GM23248 (cell line): Measurements from ENCODE around the gene RAMP1. TPM values are rescaled to one million over a fixed set of nuclear protein-coding genes. Genes with fewer than 3 reads are reported as not detected.
A peak's percentile ranks its signal among the peaks of the same experiment; 100 is the strongest.

ENCODE experiments used
- DNase-seq: peaks from one replicate; pipeline ENCODE4 v3.0.0-alpha.2; 2015
- H2AFZ ChIP-seq: fragments of 200-600 bp; sonication (generic); 2 replicates; pipeline ENCODE4 v1.6.1; 2016; ENCODE audit warnings: antibody characterized with exemption
- H3F3A ChIP-seq: fragments of 200-600 bp; sonication (generic); 2 replicates; pipeline ENCODE4 v1.6.1; 2016; ENCODE audit warnings: mild to moderate bottlenecking, antibody characterized with exemption, mixed run types; ENCODE audit not compliant: insufficient read depth
- H3K27ac ChIP-seq: fragments of 200-600 bp; sonication (generic); 2 replicates; pipeline ENCODE4 v1.5.1; 2016; ENCODE audit warnings: mild to moderate bottlenecking
- H3K27me3 ChIP-seq: fragments of 200-600 bp; sonication (generic); replicated peaks from 2 replicates; pipeline ENCODE4 v1.6.1; 2016; ENCODE audit warnings: mild to moderate bottlenecking; ENCODE audit not compliant: insufficient read depth
- H3K36me3 ChIP-seq: fragments of 200-600 bp; sonication (generic); 2 replicates; pipeline ENCODE4 v1.6.1; 2016; ENCODE audit warnings: low read depth, mild to moderate bottlenecking
- H3K4me1 ChIP-seq: fragments of 200-600 bp; sonication (generic); 2 replicates; pipeline ENCODE4 v1.6.1; 2016; ENCODE audit warnings: mild to moderate bottlenecking; ENCODE audit not compliant: insufficient read depth
- H3K4me2 ChIP-seq: fragments of 200-600 bp; sonication (generic); one replicate; pipeline ENCODE4 v1.6.1; 2016; ENCODE audit warnings: mild to moderate bottlenecking; ENCODE audit not compliant: unreplicated experiment
- H3K4me3 ChIP-seq: fragments of 200-600 bp; sonication (generic); 2 replicates; pipeline ENCODE4 v1.5.1; 2016; ENCODE audit warnings: mild to moderate bottlenecking
- H3K79me2 ChIP-seq: fragments of 200-600 bp; sonication (generic); 2 replicates; pipeline ENCODE4 v1.6.1; 2016; ENCODE audit warnings: mild to moderate bottlenecking; ENCODE audit not compliant: insufficient read depth
- H3K9ac ChIP-seq: fragments of 200-600 bp; sonication (generic); 2 replicates; pipeline ENCODE4 v1.6.1; 2016; ENCODE audit warnings: mild to moderate bottlenecking
- H3K9me2 ChIP-seq: fragments of 200-600 bp; sonication (generic); 2 replicates; pipeline ENCODE4 v1.6.1; 2016; ENCODE audit warnings: mixed run types, mild to moderate bottlenecking, moderate library complexity; ENCODE audit not compliant: insufficient read depth
- H3K9me3 ChIP-seq: fragments of 200-600 bp; sonication (generic); one replicate; pipeline ENCODE4 v1.6.1; 2017; ENCODE audit warnings: low read depth
- H4K20me1 ChIP-seq: fragments of 200-600 bp; sonication (generic); 2 replicates; pipeline ENCODE4 v1.6.0; 2016; ENCODE audit not compliant: insufficient read depth
- EZH2 ChIP-seq: fragments of 200-600 bp; sonication (generic); IDR thresholded peaks from 2 replicates; pipeline ENCODE4 v1.6.1; 2018; ENCODE audit warnings: antibody characterized with exemption, mild to moderate bottlenecking; ENCODE audit not compliant: insufficient read depth, poor library complexity, severe bottlenecking
- EZH2phosphoT487 ChIP-seq: fragments of 200-600 bp; sonication (generic); IDR thresholded peaks from 2 replicates; pipeline ENCODE4 v1.6.1; 2018; ENCODE audit warnings: antibody characterized with exemption, moderate library complexity, mild to moderate bottlenecking, low read depth; ENCODE audit not compliant: insufficient read depth
- WGBS, 2 experiments: methylation state at CpG; one replicate each; pipeline ENCODE4 v1.1.6; 2015 to 2017; ENCODE audit warnings: low lambda C conversion rate in 2 of 2, low coverage in 1 of 2; ENCODE audit errors: missing lambda C conversion rate in 2 of 2; 5-methylcytosine and 5-hydroxymethylcytosine counted together
- in situ Hi-C: fragments of 300-500 bp; cut with MboI; formaldehyde crosslinking; loops from 2 replicates; pipeline ENCODE4 v1.15.0; 2020
- polyA plus RNA-seq: library from polyadenylated mRNA; unstranded; fragments of >200 nt; fragmentation: Nextera tagmentation; extraction: Ambion mirVana; gene quantifications from 2 replicates; pipeline ENCODE4 v1.2.1, GENCODE V29; 2016
- total RNA-seq: library from RNA; depleted of rRNA; stranded (reverse); fragments of >200 nt; shearing (Covaris generic); gene quantifications from 2 replicates; pipeline ENCODE4 v1.2.3, GENCODE V29; 2014

The RAMP1 gene
- total and polyA plus RNA-seq, 2 experiments from 2014 or later = 4.1 to 11.1 TPM

GRCh38 chr2:237873421-237873831, 14.0 kb downstream of the RAMP1 start:
- H4K20me1 ChIP-seq = no peaks in the 10 kb centered on the region
- in situ Hi-C loops = no loop called here
- no peaks in the 10 kb centered on the region for H3K79me2 ChIP-seq
- no peaks in the 10 kb centered on the region; the same call in 1 of the 2 replicates for H3F3A ChIP-seq
- H3K9me3 ChIP-seq = no peaks in the 10 kb centered on the region
- H3K9ac ChIP-seq = no peak overlapping the region
- TF ChIP-seq EZH2phosphoT487 (no peak), EZH2 (no peak)
- H3K36me3 ChIP-seq = no peaks in the 10 kb centered on the region
- H3K9me2 ChIP-seq = no peaks in the 10 kb centered on the region
- 89% methylated on average over 11 of the region's 11 CpGs for WGBS, 2 experiments
- H3K27me3 ChIP-seq = no peaks in the 10 kb centered on the region
- H3K4me2 ChIP-seq = no peak overlapping the region
- no peak overlapping the region for H2AFZ ChIP-seq
- no peak overlapping the region for H3K27ac ChIP-seq
- H3K4me3 ChIP-seq = no peak overlapping the region
- no peak for DNase-seq
- H3K4me1 ChIP-seq = peaks cover 15% of the 10 kb centered on the region

DNA sequence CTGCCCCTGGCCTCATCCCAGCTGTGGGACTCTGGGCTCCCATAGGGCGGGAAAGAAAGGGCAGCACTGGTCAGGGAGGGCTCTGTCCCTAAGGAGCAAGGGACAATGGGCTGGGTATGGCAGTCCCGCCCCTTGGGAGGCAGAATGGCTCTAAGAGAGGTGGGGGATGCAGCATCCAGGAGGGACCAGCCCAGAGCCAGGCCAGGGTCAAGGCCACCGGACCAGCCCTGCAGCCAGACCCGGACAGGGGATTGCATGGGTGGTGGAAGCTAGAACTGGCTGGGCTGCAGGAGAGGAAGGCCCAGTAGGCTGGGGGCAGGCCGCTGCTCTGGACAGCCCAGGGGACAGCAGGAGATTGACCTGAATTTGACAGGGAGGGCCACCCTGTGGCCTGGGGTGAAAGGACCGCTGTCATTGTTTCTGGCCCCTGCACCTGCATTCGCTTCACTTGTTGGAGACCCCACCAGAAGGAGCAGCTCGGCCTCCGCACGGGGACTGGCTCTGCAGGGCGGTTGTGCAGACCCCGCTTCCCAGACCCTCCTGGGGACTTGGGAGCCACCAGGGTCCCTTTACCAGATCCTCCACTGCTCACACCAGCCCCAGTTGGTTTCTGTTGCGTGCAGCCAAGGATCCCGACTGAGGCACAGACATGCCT, 14.6 kb downstream of the RAMP1 start:
- 0 out of 2 replicates have a peak overlapping the region, but pooled peaks have one; percentile 59 for H2AFZ ChIP-seq
- in situ Hi-C loops = no loop called here
- H3K9me3 ChIP-seq = no peaks in the 10 kb centered on the region
- DNase-seq = no peak
- H3K27ac ChIP-seq = peak overlapping the region; percentile 46
- peaks cover 20% of the 10 kb centered on the region for H3K4me1 ChIP-seq
- H3K36me3 ChIP-seq = no peaks in the 10 kb centered on the region
- no peaks in the 10 kb centered on the region for H3K9me2 ChIP-seq
- no peak for TF ChIP-seq EZH2phosphoT487
- TF ChIP-seq EZH2 = no peak
- H3K79me2 ChIP-seq = no peaks in the 10 kb centered on the region
- peak overlapping the region; percentile 79 for H3K4me2 ChIP-seq
- H4K20me1 ChIP-seq = no peaks in the 10 kb centered on the region
- WGBS, 2 experiments = 96 to 97% methylated on average over 14 of the region's 14 CpGs
- H3K27me3 ChIP-seq = no peaks in the 10 kb centered on the region
- no peak overlapping the region for H3K9ac ChIP-seq
- H3F3A ChIP-seq = no peaks in the 10 kb centered on the region; the same call in 1 of the 2 replicates
- H3K4me3 ChIP-seq = no peak overlapping the region

- WGBS, 2 experiments = 42 to 46% methylated on average over 7 of the region's 7 CpGs
- TF ChIP-seq EZH2 = no peak
- TF ChIP-seq EZH2phosphoT487 = no peak
- Histone ChIP-seq H3K9ac (peak overlapping the region; percentile 19; the same call in 1 of the 2 replicates), H3K27me3 (no peaks in the 10 kb centered on the region), H3K4me2 (peak overlapping the region; percentile 79), H3F3A (no peaks in the 10 kb centered on the region; the same call in 1 of the 2 replicates), H3K4me1 (peaks cover 21% of the 10 kb centered on the region), H4K20me1 (no peaks in the 10 kb centered on the region), H3K4me3 (peak overlapping the region; percentile 44; the same call in 1 of the 2 replicates), H3K79me2 (no peaks in the 10 kb centered on the region), H3K9me2 (no peaks in the 10 kb centered on the region), H3K27ac (peak overlapping the region; percentile 46), H3K36me3 (no peaks in the 10 kb centered on the region), H3K9me3 (no peaks in the 10 kb centered on the region), H2AFZ (peak overlapping the region; percentile 59; the same call in 1 of the 2 replicates)
- peak; percentile 96 for DNase-seq
- in situ Hi-C loops = no loop called here
These were observed 15.2 kb downstream of the RAMP1 start for GRCh38 chr2:237874585-237875161.

DNA sequence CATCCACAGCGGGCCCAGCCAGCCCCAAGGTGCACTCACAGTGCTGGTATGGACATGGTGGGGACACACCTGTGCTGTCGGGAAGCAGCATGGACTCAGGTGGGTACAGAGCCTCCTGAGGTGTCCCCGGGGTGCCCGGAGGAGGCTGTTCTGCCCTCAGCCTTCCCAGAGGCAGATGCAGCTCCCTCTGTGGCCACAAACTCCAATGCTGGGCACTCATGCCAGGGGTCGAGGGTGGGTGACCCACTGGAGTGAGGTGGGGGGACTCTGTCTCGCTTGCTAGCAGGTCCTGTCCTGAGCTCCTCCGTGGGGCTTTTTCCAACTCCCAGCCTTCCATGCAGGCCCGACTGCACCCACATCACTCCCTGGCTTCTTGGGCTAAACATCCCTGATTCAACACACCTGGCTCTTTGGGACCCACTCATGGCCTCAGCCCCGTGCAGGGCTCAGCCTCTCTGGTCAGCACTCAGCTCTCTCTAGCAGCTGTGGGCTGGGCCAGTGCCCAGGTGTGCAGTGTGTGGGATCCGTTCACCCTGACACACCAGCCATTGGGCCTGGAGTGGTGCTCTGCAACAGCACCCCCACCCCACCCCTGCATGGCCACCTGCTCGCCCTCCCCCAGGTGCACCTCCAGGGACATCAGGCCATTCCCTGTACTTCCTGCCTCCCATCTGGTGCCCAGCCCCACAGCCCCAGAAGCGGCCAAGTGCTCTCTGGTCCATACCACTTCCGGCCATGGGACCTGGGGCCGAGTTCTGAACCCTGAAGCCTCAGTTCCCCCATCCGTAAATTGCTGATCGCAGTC, 16.0 kb downstream of the RAMP1 start:
- peaks cover 21% of the 10 kb centered on the region for H3K4me1 ChIP-seq
- no peaks in the 10 kb centered on the region for H3K79me2 ChIP-seq
- no peaks in the 10 kb centered on the region for H3K27me3 ChIP-seq
- no peaks in the 10 kb centered on the region for H4K20me1 ChIP-seq
- TF ChIP-seq EZH2phosphoT487 (no peak), EZH2 (no peak)
- peak overlapping the region; percentile 46 for H3K27ac ChIP-seq
- H3K4me2 ChIP-seq = peak overlapping the region; percentile 79
- H3K9me2 ChIP-seq = no peaks in the 10 kb centered on the region
- H3K9ac ChIP-seq = peak overlapping the region; percentile 19; the same call in 1 of the 2 replicates
- H3K4me3 ChIP-seq = no peak overlapping the region
- WGBS, 2 experiments = 91 to 93% methylated on average over 13 to 14 of the region's 16 CpGs
- in situ Hi-C loops = no loop called here
- no peaks in the 10 kb centered on the region; the same call in 1 of the 2 replicates for H3F3A ChIP-seq
- H3K36me3 ChIP-seq = no peaks in the 10 kb centered on the region
- no peak overlapping the region for H2AFZ ChIP-seq
- no peak for DNase-seq
- no peaks in the 10 kb centered on the region for H3K9me3 ChIP-seq
